GM10248 (cell line): Measurements from ENCODE around the gene GNAS-AS1.

Experiments
- CTCF ChIA-PET: fragments of 300-600 bp; sonication (Branson Sonifier 250); formaldehyde crosslinking; extraction: SDS; loops from one replicate; lab custom pipeline; 2021; ENCODE audit warnings: antibody characterized with exemption; lab: Yijun Ruan, JAX
- POLR2A ChIA-PET: fragments of 350-650 bp; sonication (Branson Sonifier 250); formaldehyde crosslinking; extraction: SDS; loops from one replicate; lab custom pipeline; 2020; ENCODE audit warnings: antibody characterized with exemption; lab: Yijun Ruan, JAX
- DNase-seq: peaks from one replicate; pipeline ENCODE4 v3.0.0; 2012; ENCODE audit errors: extremely low spot score
- CTCF ChIP-seq: IDR thresholded peaks from 2 replicates; pipeline ENCODE4 v1.5.1; 2012; ENCODE audit warnings: mild to moderate bottlenecking, low read depth; ENCODE audit errors: extremely low read depth, missing control alignments, control extremely low read depth

The GNAS-AS1 gene

GRCh38 chr20:58797371-58798338 lies 53.0 kb downstream of the GNAS-AS1 start:
- POLR2A ChIA-PET = no interaction called here
- DNase-seq = no peak
- CTCF ChIA-PET = no interaction called here
- TF ChIP-seq CTCF = no peak

- no peak for TF ChIP-seq CTCF
- POLR2A ChIA-PET = no interaction called here
- CTCF ChIA-PET = no interaction called here
- DNase-seq = no peak
Observed at GRCh38 chr20:58795923-58796245, 54.8 kb downstream of the GNAS-AS1 start.

- TF ChIP-seq CTCF = no peak
- ChIA-PET CTCF (no interaction called here), POLR2A (no interaction called here)
- no peak for DNase-seq
Observed at GRCh38 chr20:58795181-58795922, 55.4 kb downstream of the GNAS-AS1 start.

GRCh38 chr20:58794510-58795180 lies 56.1 kb downstream of the GNAS-AS1 start:
- DNase-seq = no peak
- ChIA-PET POLR2A (no interaction called here), CTCF (no interaction called here)
- TF ChIP-seq CTCF = no peak

GRCh38 chr20:58793512-58794420 lies 56.9 kb downstream of the GNAS-AS1 start:
- ChIA-PET CTCF (no interaction called here), POLR2A (no interaction called here)
- TF ChIP-seq CTCF = no peak
- no peak for DNase-seq
